Renal pelvis (tissue), 4 donors: Measurements from ENCODE around the gene KRT34. TPM values are rescaled to one million over a fixed set of nuclear protein-coding genes. Genes with fewer than 3 reads are reported as not detected.

Experiments used
- DNase-seq: peaks from one replicate; pipeline ENCODE4 v3.0.0-alpha.2; 2013
- polyA plus RNA-seq, 3 donors: library from polyadenylated mRNA; unstranded; fragments of 120-200 nt; gene quantifications; one replicate each; pipeline ENCODE4 v1.2.1, GENCODE V29; 2013; ENCODE audit not compliant: insufficient read length in 3 of 3

The KRT34 gene
- polyA plus RNA-seq, 3 donors: not detected

- DNase-seq: no peak
Measured at GRCh38 chr17:41332239-41332638, 49.9 kb downstream of the KRT34 start.

DNA sequence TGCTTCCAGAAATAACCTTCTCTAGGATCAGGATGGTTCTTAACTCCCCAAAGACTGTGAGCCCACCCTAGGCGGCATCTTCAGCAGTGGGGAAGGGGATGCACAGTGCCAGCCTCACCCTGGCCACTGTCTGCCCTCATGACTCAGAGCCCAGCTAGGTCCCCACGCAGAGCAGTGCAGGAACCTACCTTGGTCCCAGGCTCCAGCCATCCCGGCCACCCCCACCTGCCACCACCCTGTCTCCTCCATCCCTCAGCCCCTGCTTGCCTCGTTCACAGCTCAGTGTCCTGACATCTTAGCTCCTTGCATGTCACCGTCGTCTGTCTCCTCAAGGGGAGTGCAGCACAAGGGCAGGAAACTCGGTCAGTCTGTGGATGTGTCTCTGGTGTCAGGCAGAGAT is 50.5 kb downstream of the KRT34 start:
- DNase-seq: no peak

- DNase-seq: no peak
Measured at GRCh38 chr17:41329279-41329948, 52.7 kb downstream of the KRT34 start.

DNA sequence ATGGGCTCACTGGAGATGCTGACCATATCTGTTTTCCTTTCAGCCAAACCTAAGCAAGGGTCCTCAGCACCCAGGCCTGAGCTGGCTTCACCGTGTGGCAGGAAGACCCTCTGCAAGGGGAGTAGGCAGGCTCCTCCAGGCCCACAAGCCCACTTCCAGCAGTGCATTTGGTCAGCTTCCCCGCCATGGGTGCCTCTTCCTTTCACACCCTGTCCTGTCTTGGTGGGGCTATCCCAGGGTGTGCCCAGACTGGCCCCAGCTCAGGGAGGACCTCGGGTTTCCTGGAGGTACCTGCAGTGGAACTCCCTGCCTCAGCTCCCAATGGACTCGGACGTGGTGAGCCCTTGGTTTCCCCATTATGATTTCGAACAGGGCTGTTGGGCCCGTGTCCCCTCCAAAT is 53.9 kb downstream of the KRT34 start:
- DNase-seq: no peak

Other genes starting within 250 kb of the KRT34 start
- not detected for gene KRTAP4-6, start 241.8 kb downstream of the KRT34 start, polyA plus RNA-seq
- gene KRTAP4-5, start 232.5 kb downstream of the KRT34 start, polyA plus RNA-seq: not detected
- gene KRTAP4-4, start 221.6 kb downstream of the KRT34 start, polyA plus RNA-seq: not detected
- not detected for gene KRTAP4-3, start 214.1 kb downstream of the KRT34 start, polyA plus RNA-seq
- gene KRTAP4-2, start 204.1 kb downstream of the KRT34 start, polyA plus RNA-seq: not detected
- not detected for gene KRTAP4-1, start 197.4 kb downstream of the KRT34 start, polyA plus RNA-seq
- not detected for gene KRTAP9-1, start 192.4 kb downstream of the KRT34 start, polyA plus RNA-seq
- not detected for gene KRTAP9-2, start 155.7 kb downstream of the KRT34 start, polyA plus RNA-seq
- gene KRTAP9-3, start 149.9 kb downstream of the KRT34 start, polyA plus RNA-seq: not detected
- gene KRTAP9-8, start 144.3 kb downstream of the KRT34 start, polyA plus RNA-seq: not detected
- gene KRTAP9-4, start 132.6 kb downstream of the KRT34 start, polyA plus RNA-seq: not detected
- not detected for gene KRTAP9-9, start 126.9 kb downstream of the KRT34 start, polyA plus RNA-seq
- gene KRTAP9-6, start 116.9 kb downstream of the KRT34 start, polyA plus RNA-seq: under 1 TPM in 2 of 3 donors, not detected in 1; 0.09 to 0.22 TPM
- not detected for gene KRTAP9-7, start 106.6 kb downstream of the KRT34 start, polyA plus RNA-seq
- not detected for gene KRTAP29-1, start 79.5 kb downstream of the KRT34 start, polyA plus RNA-seq
- gene KRTAP16-1, start 73.0 kb downstream of the KRT34 start, polyA plus RNA-seq: not detected
- gene KRTAP17-1, start 66.6 kb downstream of the KRT34 start, polyA plus RNA-seq: not detected
- under 1 TPM in 1 of 3 donors, not detected in 2; 0.18 TPM for gene KRT33A, start 31.5 kb downstream of the KRT34 start, polyA plus RNA-seq
- gene KRT33B, start 12.5 kb downstream of the KRT34 start, polyA plus RNA-seq: not detected
- not detected for gene KRT31, start 15.3 kb upstream of the KRT34 start, polyA plus RNA-seq
- not detected for gene KRT37, start 42.3 kb upstream of the KRT34 start, polyA plus RNA-seq
- not detected for gene KRT38, start 58.7 kb upstream of the KRT34 start, polyA plus RNA-seq
- not detected for gene KRT32, start 85.1 kb upstream of the KRT34 start, polyA plus RNA-seq
- under 1 TPM in 1 of 3 donors, not detected in 2; 0.04 TPM for gene KRT35, start 98.8 kb upstream of the KRT34 start, polyA plus RNA-seq
- gene KRT36, start 107.6 kb upstream of the KRT34 start, polyA plus RNA-seq: not detected
- 1 to 10 TPM in 2 of 3 donors, under 1 TPM in 1; 0.47 to 2.8 (median 1.4) TPM for gene KRT13, start 123.3 kb upstream of the KRT34 start, polyA plus RNA-seq
- 1 to 10 TPM; 1.3 to 3.1 (median 2.9) TPM for gene KRT15, start 136.6 kb upstream of the KRT34 start, polyA plus RNA-seq
- gene KRT19, start 146.0 kb upstream of the KRT34 start, polyA plus RNA-seq: 100 to 1,000 TPM; 210 to 238 (median 223) TPM
- not detected for gene KRT9, start 189.8 kb upstream of the KRT34 start, polyA plus RNA-seq
- gene KRT14, start 204.6 kb upstream of the KRT34 start, polyA plus RNA-seq: under 1 TPM in 2 of 3 donors, not detected in 1; 0.31 to 0.36 TPM
- not detected for gene KRT16, start 230.5 kb upstream of the KRT34 start, polyA plus RNA-seq
- gene KRT17, start 242.3 kb upstream of the KRT34 start, polyA plus RNA-seq: 1 to 10 TPM; 1.6 to 4.8 (median 2.0) TPM